SK-N-SH (cell line): ENCODE data around the gene OR6C75.

Source experiments
- EP300 ChIP-seq, 2 experiments: IDR thresholded peaks; 2 replicates each; pipeline versions ENCODE4 v1.4.0 to v1.6.1; 2012; ENCODE audit warnings: borderline replicate concordance in 1 of 2, low read depth in 1 of 2, low read length in 1 of 2
- FOSL2 ChIP-seq: IDR thresholded peaks from 2 replicates; pipeline ENCODE4 v1.4.0; 2012; ENCODE audit warnings: low read depth, mild to moderate bottlenecking, moderate library complexity, borderline replicate concordance
- FOXJ3 ChIP-seq: sonication (generic); formaldehyde crosslinking; IDR thresholded peaks from 2 replicates; pipeline ENCODE4 v1.5.1; 2020; ENCODE audit warnings: mild to moderate bottlenecking, missing genetic modification reagents
- TAF1 ChIP-seq: IDR thresholded peaks from 2 replicates; pipeline ENCODE4 v1.6.1; 2012; ENCODE audit warnings: low read depth, mild to moderate bottlenecking, low read length, moderate library complexity, borderline replicate concordance
- TF ChIP-seq, protein P1 (sequence below): fragments of 200-600 bp; sonication (generic); IDR thresholded peaks from 2 replicates; pipeline ENCODE4 v1.6.1; 2017; ENCODE audit warnings: antibody characterized with exemption, mild to moderate bottlenecking, moderate library complexity
- TF ChIP-seq, protein P2 (sequence below): IDR thresholded peaks from 2 replicates; pipeline ENCODE4 v1.4.0; 2012; ENCODE audit warnings: low read depth
- TF ChIP-seq, protein P3 (sequence below): IDR thresholded peaks from 2 replicates; pipeline ENCODE4 v1.6.1; 2012; ENCODE audit warnings: mild to moderate bottlenecking, low read depth, low read length, moderate library complexity

DNA sequence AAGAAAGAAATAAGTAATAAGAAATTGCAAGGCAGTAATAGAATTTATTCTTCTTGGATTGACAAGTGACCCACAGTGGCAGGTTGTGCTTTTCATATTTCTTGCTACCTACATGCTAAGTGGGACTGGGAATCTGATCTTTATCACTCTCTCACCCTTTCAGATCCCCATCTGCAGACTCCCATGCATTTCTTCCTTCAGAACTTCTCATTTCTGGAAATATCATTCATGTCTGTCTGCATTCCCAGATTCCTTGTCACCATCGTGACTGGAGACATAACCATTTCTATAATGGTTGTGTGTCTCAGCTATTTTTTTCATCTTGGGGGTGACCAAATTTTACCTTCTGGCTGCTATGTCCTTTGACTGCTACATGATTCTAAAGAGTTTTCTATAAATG is 33.6 kb downstream of the OR6C75 start:
- TF ChIP-seq, protein P1, sequence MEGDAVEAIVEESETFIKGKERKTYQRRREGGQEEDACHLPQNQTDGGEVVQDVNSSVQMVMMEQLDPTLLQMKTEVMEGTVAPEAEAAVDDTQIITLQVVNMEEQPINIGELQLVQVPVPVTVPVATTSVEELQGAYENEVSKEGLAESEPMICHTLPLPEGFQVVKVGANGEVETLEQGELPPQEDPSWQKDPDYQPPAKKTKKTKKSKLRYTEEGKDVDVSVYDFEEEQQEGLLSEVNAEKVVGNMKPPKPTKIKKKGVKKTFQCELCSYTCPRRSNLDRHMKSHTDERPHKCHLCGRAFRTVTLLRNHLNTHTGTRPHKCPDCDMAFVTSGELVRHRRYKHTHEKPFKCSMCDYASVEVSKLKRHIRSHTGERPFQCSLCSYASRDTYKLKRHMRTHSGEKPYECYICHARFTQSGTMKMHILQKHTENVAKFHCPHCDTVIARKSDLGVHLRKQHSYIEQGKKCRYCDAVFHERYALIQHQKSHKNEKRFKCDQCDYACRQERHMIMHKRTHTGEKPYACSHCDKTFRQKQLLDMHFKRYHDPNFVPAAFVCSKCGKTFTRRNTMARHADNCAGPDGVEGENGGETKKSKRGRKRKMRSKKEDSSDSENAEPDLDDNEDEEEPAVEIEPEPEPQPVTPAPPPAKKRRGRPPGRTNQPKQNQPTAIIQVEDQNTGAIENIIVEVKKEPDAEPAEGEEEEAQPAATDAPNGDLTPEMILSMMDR = no peak
- TF ChIP-seq, protein P2, sequence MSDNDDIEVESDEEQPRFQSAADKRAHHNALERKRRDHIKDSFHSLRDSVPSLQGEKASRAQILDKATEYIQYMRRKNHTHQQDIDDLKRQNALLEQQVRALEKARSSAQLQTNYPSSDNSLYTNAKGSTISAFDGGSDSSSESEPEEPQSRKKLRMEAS = no peak
- TF ChIP-seq FOSL2 (no peak), TAF1 (no peak), EP300 (IDR thresholded peaks at IDR 0.05; ENCODE audit: borderline replicate concordance in 1 of 2, low read depth in 1 of 2, low read length in 1 of 2) (no peak), FOXJ3 (no peak)
- TF ChIP-seq, protein P3, sequence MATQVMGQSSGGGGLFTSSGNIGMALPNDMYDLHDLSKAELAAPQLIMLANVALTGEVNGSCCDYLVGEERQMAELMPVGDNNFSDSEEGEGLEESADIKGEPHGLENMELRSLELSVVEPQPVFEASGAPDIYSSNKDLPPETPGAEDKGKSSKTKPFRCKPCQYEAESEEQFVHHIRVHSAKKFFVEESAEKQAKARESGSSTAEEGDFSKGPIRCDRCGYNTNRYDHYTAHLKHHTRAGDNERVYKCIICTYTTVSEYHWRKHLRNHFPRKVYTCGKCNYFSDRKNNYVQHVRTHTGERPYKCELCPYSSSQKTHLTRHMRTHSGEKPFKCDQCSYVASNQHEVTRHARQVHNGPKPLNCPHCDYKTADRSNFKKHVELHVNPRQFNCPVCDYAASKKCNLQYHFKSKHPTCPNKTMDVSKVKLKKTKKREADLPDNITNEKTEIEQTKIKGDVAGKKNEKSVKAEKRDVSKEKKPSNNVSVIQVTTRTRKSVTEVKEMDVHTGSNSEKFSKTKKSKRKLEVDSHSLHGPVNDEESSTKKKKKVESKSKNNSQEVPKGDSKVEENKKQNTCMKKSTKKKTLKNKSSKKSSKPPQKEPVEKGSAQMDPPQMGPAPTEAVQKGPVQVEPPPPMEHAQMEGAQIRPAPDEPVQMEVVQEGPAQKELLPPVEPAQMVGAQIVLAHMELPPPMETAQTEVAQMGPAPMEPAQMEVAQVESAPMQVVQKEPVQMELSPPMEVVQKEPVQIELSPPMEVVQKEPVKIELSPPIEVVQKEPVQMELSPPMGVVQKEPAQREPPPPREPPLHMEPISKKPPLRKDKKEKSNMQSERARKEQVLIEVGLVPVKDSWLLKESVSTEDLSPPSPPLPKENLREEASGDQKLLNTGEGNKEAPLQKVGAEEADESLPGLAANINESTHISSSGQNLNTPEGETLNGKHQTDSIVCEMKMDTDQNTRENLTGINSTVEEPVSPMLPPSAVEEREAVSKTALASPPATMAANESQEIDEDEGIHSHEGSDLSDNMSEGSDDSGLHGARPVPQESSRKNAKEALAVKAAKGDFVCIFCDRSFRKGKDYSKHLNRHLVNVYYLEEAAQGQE = no peak
